GM12864 (cell line): ENCODE results near the gene KDM4D.

Experiments used
- DNase-seq: peaks from one replicate; pipeline ENCODE4 v3.0.0-alpha.2; 2011; ENCODE audit warnings: low read depth
- H3K4me3 ChIP-seq: 2 replicates; pipeline ENCODE4 v1.5.1; 2011; ENCODE audit warnings: mild to moderate bottlenecking, low read depth, low read length, control low read depth
- CTCF ChIP-seq: IDR thresholded peaks from 2 replicates; pipeline ENCODE4 v1.5.1; 2011; ENCODE audit warnings: low read depth, mild to moderate bottlenecking, moderate library complexity, low read length, control low read depth, inconsistent platforms; ENCODE audit errors: missing control alignments

Gene KDM4D

GRCh38 chr11:94939346-94939745, 34.2 kb upstream of the KDM4D start:
- H3K4me3 ChIP-seq, result no peak overlapping the region
- no peak for DNase-seq
- TF ChIP-seq CTCF, result no peak

- no peak for DNase-seq
- TF ChIP-seq CTCF, result no peak
- no peak overlapping the region for H3K4me3 ChIP-seq
Measured at GRCh38 chr11:94941131-94941530, 32.4 kb upstream of the KDM4D start.

DNA sequence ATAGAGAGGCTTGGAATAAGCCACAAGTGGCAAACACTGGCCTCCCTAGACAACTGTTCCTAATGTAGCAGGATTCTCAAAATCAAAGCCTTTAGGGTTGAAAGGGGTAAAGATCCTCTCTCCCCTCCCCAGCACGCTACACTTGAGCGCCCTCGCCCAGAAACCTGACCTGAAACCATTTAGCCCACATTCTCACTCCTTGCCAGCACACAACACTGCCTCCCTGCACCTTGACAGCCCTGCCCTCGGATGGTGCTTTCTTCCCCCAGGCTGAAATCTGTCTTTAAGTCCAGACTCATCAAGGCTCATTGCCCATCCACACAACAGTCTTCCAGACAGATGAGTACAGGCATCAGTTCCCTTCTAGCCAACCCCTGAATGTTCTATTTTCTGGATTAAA, 26.7 kb upstream of the KDM4D start:
- H3K4me3 ChIP-seq, result no peak overlapping the region
- DNase-seq, result no peak
- no peak for TF ChIP-seq CTCF

- H3K4me3 ChIP-seq, result no peak overlapping the region
- no peak for DNase-seq
- no peak for TF ChIP-seq CTCF
Measured at GRCh38 chr11:94948070-94948617, 25.4 kb upstream of the KDM4D start.

DNA sequence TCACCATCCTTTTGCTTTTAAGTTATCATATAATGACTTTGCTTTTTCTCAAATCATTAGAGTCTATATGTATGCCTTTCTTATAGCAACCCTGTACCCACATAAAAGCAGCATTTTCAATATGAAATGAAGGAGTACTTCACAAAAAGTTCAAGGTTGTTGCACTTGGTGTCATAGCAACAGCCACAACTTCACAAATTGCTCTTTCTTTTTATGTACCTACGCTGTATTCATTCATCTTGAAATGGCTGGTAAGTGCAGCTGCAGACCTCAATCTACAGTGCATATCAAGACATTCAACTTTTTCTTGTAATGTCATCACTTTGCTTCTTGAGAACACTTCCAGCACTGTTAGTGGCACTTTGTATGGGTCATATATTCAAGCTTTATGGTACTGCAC, 18.8 kb upstream of the KDM4D start:
- no peak overlapping the region for H3K4me3 ChIP-seq
- no peak for DNase-seq
- no peak for TF ChIP-seq CTCF

DNA sequence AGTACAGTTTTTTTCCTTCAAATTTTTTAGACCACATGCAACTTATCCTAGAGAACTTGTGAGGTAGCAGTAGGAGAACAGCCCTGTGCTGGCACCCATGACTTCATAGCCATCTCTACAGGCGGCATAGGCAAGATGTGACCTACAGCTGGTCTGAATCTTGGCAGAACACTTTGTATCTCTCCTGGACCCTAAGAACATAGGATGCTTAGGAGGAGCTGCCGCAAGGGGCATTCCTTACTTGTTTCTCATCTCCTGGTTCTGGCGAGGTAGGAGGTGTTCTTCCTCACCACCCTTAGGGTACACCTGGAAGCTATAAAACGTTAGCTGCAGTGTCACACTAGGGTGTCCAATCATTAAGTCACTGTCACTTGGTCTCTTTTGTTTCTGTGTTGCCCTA, 16.5 kb upstream of the KDM4D start:
- H3K4me3 ChIP-seq, result no peak overlapping the region
- no peak for TF ChIP-seq CTCF
- no peak for DNase-seq

- TF ChIP-seq CTCF, result no peak
- no peak for DNase-seq
- no peak overlapping the region for H3K4me3 ChIP-seq
Measured at GRCh38 chr11:94958121-94958696, 15.3 kb upstream of the KDM4D start.
